UCSD-AML1 (cell line): ENCODE data around the gene ZNF181.
"Not testable (repeated sequence)": the region's sequence is repeated elsewhere in the genome, so short reads cannot be mapped to it uniquely, and the experiment has no call there.

Experiments used
- DNase-seq: peaks from one replicate; lab custom pipeline; 2025; ENCODE audit not compliant: unreplicated experiment; lab: John Stamatoyannopoulos, UW

ZNF181 gene

DNA sequence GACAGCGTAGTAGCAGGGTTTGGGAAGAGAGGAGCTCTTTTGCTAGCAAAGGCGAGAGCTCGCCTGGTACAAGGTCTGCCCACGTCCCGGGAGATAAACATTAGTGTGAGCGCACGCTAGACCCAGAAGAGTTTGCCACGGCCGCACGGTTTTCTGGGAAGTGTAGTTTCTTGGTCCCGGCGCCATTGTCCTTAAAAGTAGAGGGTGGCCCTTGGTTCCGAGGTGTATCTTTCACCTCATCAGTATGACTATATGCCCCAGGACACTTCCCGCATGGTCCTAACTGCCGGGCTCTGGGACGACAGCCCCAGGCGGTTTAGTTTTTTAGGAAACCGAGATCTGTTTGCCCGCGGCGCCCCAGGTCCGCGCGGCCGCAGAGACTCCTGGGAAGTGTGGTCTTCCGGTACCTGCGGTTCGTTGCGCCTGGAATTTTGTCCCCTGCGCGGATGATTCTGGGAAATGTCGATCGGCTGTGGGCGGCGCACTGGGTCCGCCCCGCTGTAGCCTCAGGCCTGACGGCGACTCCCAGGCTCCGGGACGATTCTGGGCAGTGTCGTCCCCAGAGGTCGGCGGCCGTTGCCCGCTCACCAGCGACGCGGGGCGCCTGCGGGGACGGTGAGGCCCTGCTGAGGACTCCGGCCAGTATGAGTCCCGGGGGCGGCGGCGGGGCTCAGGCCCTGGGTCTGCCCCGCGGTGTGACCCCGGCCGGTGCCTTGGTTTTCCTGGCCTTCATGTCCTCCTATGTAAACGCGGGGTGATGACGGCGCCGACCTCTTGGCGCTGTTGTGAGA, at the start of gene ZNF181:
Gene ZNF181, plus strand, starts transcription at position 498 of the 791 bp plus-strand sequence. CDS start 795 bp downstream, outside the sequence.
- DNase-seq, result peak; percentile 91

DNA sequence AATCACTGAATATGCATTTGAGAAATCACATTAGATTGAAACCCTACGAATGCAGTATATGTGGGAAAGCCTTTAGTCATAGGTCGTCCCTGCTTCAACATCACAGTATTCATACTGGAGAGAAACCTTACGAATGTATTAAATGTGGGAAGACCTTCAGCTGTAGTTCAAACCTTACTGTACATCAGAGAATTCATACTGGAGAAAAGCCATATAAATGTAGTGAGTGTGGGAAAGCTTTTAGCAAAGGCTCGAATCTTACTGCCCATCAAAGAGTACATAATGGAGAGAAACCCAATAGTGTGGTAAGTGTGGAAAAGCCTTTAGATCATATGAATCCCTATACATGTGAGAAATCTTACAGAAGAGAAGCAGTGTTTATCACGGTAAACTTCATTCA, 48.8 kb upstream of the ZNF181 start:
- DNase-seq, result not testable (repeated sequence)

- no peak for DNase-seq
These were observed 47.6 kb upstream of the ZNF181 start for GRCh38 chr19:34686455-34686854.

GRCh38 chr19:34687348-34687747, 46.7 kb upstream of the ZNF181 start:
- DNase-seq, result no peak

- DNase-seq, result no peak
These were observed 45.5 kb upstream of the ZNF181 start for GRCh38 chr19:34688592-34688991.

GRCh38 chr19:34690372-34690771, 43.7 kb upstream of the ZNF181 start:
- no peak for DNase-seq

DNA sequence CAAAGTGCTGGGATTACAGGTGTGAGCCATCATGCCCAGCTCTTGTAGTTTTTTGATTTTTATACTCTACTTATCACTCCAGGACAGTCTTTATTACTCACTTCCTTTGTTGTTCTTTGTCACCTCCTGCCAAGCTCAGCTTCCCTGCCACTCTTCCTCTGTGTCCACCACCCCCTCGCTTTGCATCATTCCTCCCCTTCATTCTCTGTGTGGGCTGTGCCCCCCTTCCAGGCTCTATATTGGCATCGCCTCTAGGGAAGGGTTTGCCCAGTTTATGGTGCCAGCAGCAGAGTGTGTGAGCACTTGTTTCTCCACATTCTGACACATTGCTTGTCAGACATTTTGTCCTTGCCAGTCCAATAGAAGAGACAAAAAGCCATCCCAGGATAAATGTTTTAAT, 41.5 kb upstream of the ZNF181 start:
- no peak for DNase-seq

DNA sequence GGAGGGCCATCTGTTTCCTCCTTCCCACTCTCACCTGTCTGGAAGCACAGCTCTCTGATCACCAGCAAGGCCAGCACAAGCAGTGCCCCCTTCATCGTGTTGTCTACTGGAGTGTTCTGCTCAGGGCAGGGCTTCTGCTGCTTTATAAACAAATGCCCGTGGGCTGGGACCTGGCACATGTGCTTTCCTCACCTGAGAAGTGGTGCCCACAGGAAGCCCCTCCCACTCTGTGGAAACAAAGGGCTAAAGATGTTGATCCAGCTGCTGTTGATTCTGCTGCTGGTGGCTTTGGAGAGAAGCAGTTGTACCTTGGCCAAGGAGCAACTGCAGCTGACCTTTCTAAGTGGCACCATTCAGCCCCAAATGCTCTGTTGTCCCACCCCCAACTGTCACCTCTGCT, 26.4 kb upstream of the ZNF181 start:
- DNase-seq, result no peak

- no peak for DNase-seq
These were observed 22.2 kb upstream of the ZNF181 start for GRCh38 chr19:34711890-34712289.

DNA sequence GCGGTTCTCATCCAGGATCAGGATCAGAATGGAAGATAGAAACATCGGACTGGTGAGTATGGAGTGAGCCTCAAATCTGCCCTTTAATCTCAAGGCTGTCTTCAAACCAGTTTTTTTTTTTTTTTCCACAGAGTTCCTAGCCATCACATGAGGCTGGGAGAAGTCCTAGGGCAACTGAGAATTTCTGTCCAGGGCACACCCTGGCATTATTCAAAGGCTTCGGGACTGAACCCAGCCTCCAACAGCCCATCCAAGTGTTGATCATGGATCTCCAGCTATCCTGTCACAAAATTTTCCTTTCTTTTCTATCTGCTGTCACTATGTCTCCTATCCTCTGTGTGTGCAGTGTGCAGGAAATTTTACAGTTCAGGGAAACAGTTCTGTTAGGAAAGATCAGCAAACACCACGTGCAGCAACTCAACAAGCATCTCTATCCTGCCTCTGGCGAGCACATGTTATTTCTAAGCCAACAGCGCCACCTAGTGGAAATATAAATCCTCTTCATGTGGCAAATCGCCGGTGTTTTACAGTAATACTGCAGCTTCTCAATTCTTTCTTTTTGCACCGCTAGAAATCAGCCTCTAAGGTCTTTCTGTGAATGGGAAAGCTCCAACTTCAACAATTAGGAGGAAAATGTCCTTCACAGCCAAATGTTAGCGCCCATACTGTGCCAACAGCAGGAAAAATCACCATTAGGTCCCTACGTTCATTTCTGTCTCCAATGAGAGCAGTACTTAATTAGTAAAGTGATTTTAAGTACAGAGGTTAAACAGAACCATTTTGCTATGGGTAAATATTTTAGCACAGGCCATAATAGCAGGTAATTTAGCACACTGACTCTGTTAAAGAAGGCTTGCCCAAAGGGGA, 21.4 kb upstream of the ZNF181 start:
- no peak for DNase-seq

- DNase-seq, result no peak
These were observed 20.8 kb upstream of the ZNF181 start for GRCh38 chr19:34713262-34713637.

- DNase-seq, result no peak
These were observed 18.7 kb upstream of the ZNF181 start for GRCh38 chr19:34715357-34715756.

DNA sequence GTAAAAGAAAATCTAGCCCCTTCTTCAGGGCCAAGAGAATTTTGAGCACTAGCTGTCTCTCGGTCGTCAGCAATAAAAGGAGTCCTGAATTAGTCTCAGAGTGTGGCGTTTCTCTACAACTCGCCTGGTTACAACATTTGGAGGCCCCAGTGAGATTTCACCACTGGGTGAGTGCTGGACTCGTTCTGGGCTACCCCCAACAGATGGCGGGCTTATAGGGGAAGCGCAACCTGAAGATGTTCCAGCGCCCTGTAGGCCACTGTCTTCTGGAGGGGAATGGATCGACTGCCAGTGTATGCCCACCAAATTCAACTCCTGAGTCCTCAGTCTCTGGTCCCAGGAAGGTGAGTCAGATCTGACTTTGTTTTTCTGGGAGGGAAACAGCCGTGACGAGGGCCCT, 11.7 kb upstream of the ZNF181 start:
- no peak for DNase-seq

DNA sequence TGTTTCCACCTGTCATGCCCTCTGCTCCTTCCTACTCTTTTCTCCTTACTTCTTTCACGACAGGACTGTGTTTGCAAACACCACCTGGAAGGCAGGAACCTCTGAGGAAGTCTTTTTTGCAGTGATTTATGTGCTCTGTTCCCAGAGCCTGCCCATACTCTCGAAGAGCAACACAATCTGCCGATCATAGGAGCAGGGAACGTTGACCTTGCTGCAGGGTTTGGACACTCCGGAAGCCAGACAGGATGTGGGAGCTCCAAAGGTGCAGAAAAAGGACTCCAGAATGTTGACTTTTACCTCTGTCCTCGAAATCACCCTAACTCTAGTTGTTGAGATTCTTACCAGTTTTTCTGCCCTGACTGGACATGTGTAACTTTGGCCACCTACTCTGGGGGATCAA, 8.6 kb upstream of the ZNF181 start:
- no peak for DNase-seq

GRCh38 chr19:34731019-34731829, 2.8 kb upstream of the ZNF181 start:
- DNase-seq, result no peak

- no peak for DNase-seq
These were observed 2.1 kb upstream of the ZNF181 start for GRCh38 chr19:34731964-34732363.

- DNase-seq, result no peak
These were observed 1.3 kb upstream of the ZNF181 start for GRCh38 chr19:34732612-34733211.

DNA sequence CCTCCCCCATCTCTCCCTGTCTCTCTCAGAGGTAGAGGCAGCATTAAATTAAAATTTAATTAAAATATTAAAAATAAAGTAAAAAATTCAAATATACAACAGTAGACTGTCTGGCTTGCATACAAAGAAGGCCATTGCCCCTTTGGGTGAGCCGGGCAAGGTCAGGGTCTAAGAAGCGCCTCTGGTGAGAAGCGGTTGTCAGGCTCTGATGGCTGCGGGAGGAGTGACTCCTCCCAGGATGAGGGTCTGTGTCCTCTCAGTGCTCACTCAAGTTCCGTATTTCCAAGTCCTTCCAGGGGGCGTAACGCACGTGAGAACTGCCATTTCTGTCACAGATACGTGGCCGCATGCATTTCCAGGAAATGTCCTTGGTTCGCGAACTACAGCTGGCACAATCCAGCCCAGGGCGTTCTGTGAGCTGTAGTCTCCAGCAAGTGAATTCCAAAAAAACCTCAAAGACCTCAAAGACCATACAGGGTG, 737 bp upstream of the ZNF181 start:
- DNase-seq, result peak; percentile 86

GRCh38 chr19:34734537-34735103, 577 bp downstream of the ZNF181 start:
- no peak for DNase-seq

- DNase-seq, result no peak
These were observed 11.1 kb downstream of the ZNF181 start for GRCh38 chr19:34744896-34745690.
